SW480 (cell line): ENCODE data around the gene RSPH10B.
"Not testable (repeated sequence)": the region's sequence is repeated elsewhere in the genome, so short reads cannot be mapped to it uniquely, and the experiment has no call there.

Experiments used
- DNase-seq: peaks from one replicate; pipeline ENCODE4 v3.0.0-alpha.2; 2016; ENCODE audit warnings: low spot score

RSPH10B gene

GRCh38 chr7:5926263-5926870, 44.1 kb downstream of the RSPH10B start:
- not testable (repeated sequence) for DNase-seq

GRCh38 chr7:5924630-5925029, 45.9 kb downstream of the RSPH10B start:
- DNase-seq = not testable (repeated sequence)

GRCh38 chr7:5924180-5924579, 46.3 kb downstream of the RSPH10B start:
- DNase-seq = not testable (repeated sequence)

- DNase-seq = not testable (repeated sequence)
Observed at GRCh38 chr7:5916529-5916928, 54.0 kb downstream of the RSPH10B start.

GRCh38 chr7:5908835-5909234, 61.7 kb downstream of the RSPH10B start:
- DNase-seq = not testable (repeated sequence)

GRCh38 chr7:5904726-5905125, 65.8 kb downstream of the RSPH10B start:
- not testable (repeated sequence) for DNase-seq

GRCh38 chr7:5903002-5903401, 67.5 kb downstream of the RSPH10B start:
- not testable (repeated sequence) for DNase-seq

GRCh38 chr7:5898480-5899224, 71.8 kb downstream of the RSPH10B start, which contains the start of gene CCZ1:
TSS of gene CCZ1 (plus strand) at chr7:5898733. CDS start at chr7:5898800, 67 bp downstream.
- peak; percentile 78 for DNase-seq

- DNase-seq = peak; percentile 29
Observed at GRCh38 chr7:5897369-5897919, 73.0 kb downstream of the RSPH10B start.

GRCh38 chr7:5892498-5892897, 78.0 kb downstream of the RSPH10B start:
- DNase-seq = no peak

GRCh38 chr7:5890244-5890643, 80.2 kb downstream of the RSPH10B start:
- DNase-seq = not testable (repeated sequence)

- not testable (repeated sequence) for DNase-seq
Observed at GRCh38 chr7:5888021-5888420, 82.5 kb downstream of the RSPH10B start.

- not testable (repeated sequence) for DNase-seq
Observed at GRCh38 chr7:5884431-5884830, 86.1 kb downstream of the RSPH10B start.

GRCh38 chr7:5880106-5880505, 90.4 kb downstream of the RSPH10B start:
- not testable (repeated sequence) for DNase-seq

GRCh38 chr7:5879591-5879990, 90.9 kb downstream of the RSPH10B start:
- not testable (repeated sequence) for DNase-seq
